GM12891 (cell line): ENCODE data around the gene SPATA13.

Experiments used
- DNase-seq: peaks from one replicate; pipeline ENCODE4 v3.0.0; 2011; ENCODE audit warnings: low spot score; ENCODE audit not compliant: insufficient read length
- FAIRE-seq: peaks from 2 replicates; lab custom pipeline; 2011; peaks lifted over from hg19 to GRCh38; lab: Jason Lieb, UNC
- PAX5 ChIP-seq: IDR thresholded peaks from 2 replicates; pipeline ENCODE4 v1.6.1; 2011; ENCODE audit warnings: low read length, moderate library complexity, mild to moderate bottlenecking; ENCODE audit not compliant: insufficient read depth, severe bottlenecking
- POLR2A ChIP-seq: IDR thresholded peaks from 2 replicates; pipeline ENCODE4 v1.6.1; 2011; ENCODE audit warnings: low read depth, low read length, control low read depth
- POLR2AphosphoS5 ChIP-seq: IDR thresholded peaks from 2 replicates; pipeline ENCODE4 v1.6.1; 2011; ENCODE audit warnings: low read depth, low read length, control low read depth
- POU2F2 ChIP-seq: IDR thresholded peaks from 2 replicates; pipeline ENCODE4 v1.6.1; 2011; ENCODE audit warnings: low read depth, mild to moderate bottlenecking, control low read depth, low read length, moderate library complexity
- SPI1 ChIP-seq: IDR thresholded peaks from 2 replicates; pipeline ENCODE4 v1.6.1; 2011; ENCODE audit warnings: low read depth, low read length, control low read depth
- TAF1 ChIP-seq: IDR thresholded peaks from 2 replicates; pipeline ENCODE4 v1.6.1; 2011; ENCODE audit warnings: low read depth, low read length, control low read depth

SPATA13 gene

GRCh38 chr13:24127116-24127631 is 33.3 kb upstream of the SPATA13 start:
- no peak for TF ChIP-seq POLR2AphosphoS5
- no peak for TF ChIP-seq POU2F2
- TF ChIP-seq POLR2A: no peak
- TF ChIP-seq SPI1: no peak
- TF ChIP-seq TAF1: no peak
- TF ChIP-seq PAX5: no peak
- FAIRE-seq: peak; percentile 35

DNA sequence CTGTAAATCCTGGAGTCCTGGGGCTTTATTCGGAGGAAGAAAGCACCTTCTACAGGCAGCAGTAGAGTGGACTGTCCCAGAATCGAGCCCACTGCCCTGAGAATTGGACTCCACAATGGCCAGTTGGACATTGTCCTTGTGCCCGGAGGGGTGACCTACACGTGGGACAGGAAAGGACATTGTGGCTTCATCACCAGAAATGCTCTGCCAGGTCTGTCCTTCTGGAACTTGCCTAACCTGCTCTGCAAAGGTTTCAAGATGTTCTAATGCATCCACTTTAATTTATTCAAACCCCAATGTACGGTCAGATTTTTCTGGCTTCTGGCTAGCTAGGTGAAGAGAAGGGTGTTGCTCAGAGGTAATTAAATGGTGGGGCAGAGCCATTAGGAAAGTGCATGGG is 32.4 kb upstream of the SPATA13 start:
- FAIRE-seq (no peak), DNase-seq (no peak)
- TF ChIP-seq POLR2A (no peak), POLR2AphosphoS5 (no peak)

More at GRCh38 chr13:24127116-24127631, 33.3 kb upstream of the SPATA13 start:
- DNase-seq: no peak

GRCh38 chr13:24128962-24129361 is 31.6 kb upstream of the SPATA13 start:
- DNase-seq: no peak
- no peak for FAIRE-seq
- TF ChIP-seq POLR2A (no peak), SPI1 (no peak)

DNA sequence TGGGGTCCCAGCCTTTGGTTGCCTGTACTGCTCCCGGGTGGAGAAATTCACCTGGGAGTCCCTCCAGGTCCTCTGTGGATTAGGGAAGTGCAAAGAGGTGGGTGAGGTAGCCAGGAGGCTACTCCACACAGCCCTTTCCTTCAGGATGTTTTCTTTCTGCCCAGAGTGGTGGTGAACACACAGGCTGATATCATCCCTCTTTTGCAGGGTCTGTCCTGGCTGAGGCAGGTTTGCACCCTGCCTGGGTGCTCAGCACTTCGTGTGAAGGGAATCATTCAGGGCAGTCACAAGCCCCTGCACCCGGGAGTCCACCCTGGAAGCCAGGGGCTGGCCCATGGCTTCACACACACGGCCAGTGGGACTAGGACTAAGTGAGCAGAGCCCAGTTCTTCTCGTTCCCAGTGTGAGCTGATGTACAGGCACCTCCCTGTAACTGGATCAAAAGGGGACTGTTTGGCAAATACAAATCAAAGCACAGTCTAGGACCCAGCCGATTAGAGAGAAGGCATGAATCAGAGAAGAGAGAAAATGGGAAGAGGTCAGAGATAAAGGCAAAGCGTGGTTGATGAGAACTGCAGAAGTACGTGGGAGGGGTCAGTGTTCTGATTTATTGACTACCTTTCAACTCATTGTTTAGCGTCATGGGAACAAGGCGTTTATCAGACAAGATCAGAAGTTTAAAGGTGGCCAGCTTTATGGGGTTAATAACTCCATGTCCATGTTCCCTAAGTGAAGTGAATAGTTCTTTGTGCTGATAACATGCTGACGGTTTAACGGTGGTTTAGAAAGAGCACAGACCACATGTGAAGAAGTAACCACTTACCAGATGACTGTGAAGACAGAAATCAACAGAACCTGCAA is 30.4 kb upstream of the SPATA13 start:
- no peak for FAIRE-seq
- TF ChIP-seq POU2F2: no peak
- no peak for TF ChIP-seq POLR2AphosphoS5
- no peak for TF ChIP-seq POLR2A
- TF ChIP-seq PAX5: no peak
- TF ChIP-seq SPI1: no peak
- no peak for TF ChIP-seq TAF1
- no peak for DNase-seq

DNA sequence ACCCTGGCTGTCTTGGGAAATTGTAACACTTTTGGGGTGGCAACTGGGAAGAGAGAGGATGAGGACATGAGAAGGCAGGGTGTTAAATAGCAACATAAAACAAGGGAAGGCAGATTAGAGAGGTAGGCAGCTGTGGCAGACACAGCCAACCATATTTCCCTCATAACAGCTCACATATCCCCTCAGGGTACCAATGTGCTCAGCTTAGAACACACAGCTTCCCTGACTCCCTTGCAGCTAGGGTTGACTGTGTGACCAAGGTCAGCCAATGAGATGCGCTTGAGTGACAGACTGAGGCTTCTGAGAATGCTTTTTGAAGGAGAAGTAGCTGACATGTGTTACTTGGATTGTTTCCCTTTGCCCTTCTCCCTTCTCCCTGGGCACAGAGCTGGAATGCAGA is 28.8 kb upstream of the SPATA13 start:
- no peak for FAIRE-seq
- TF ChIP-seq POU2F2 (no peak), POLR2AphosphoS5 (no peak), SPI1 (no peak), POLR2A (no peak), TAF1 (no peak), PAX5 (no peak)
- no peak for DNase-seq

- TF ChIP-seq TAF1: no peak
- TF ChIP-seq SPI1: no peak
- TF ChIP-seq POLR2AphosphoS5: no peak
- no peak for TF ChIP-seq POU2F2
- no peak for TF ChIP-seq POLR2A
- TF ChIP-seq PAX5: no peak
- FAIRE-seq: no peak
- DNase-seq: no peak
Observed at GRCh38 chr13:24133021-24133795, 27.3 kb upstream of the SPATA13 start.

GRCh38 chr13:24134231-24134630 is 26.3 kb upstream of the SPATA13 start:
- FAIRE-seq (no peak), DNase-seq (no peak)
- TF ChIP-seq SPI1 (no peak), TAF1 (no peak), POLR2A (no peak), PAX5 (no peak), POU2F2 (no peak), POLR2AphosphoS5 (no peak)

GRCh38 chr13:24134757-24135156 is 25.8 kb upstream of the SPATA13 start:
- DNase-seq (no peak), FAIRE-seq (no peak)
- TF ChIP-seq PAX5 (no peak), TAF1 (no peak), SPI1 (no peak), POLR2A (no peak), POU2F2 (no peak), POLR2AphosphoS5 (no peak)

- no peak for FAIRE-seq
- no peak for DNase-seq
- TF ChIP-seq SPI1 (no peak), POLR2A (no peak), PAX5 (no peak), POU2F2 (no peak), POLR2AphosphoS5 (no peak), TAF1 (no peak)
Observed at GRCh38 chr13:24135674-24136300, 24.7 kb upstream of the SPATA13 start.
